GM10248 (cell line): ENCODE measurements around the gene UBE2QL1.

Experiments
- CTCF ChIA-PET: fragments of 300-600 bp; sonication (Branson Sonifier 250); formaldehyde crosslinking; extraction: SDS; loops from one replicate; lab custom pipeline; 2021; ENCODE audit warnings: antibody characterized with exemption; lab: Yijun Ruan, JAX
- POLR2A ChIA-PET: fragments of 350-650 bp; sonication (Branson Sonifier 250); formaldehyde crosslinking; extraction: SDS; loops from one replicate; lab custom pipeline; 2020; ENCODE audit warnings: antibody characterized with exemption; lab: Yijun Ruan, JAX
- DNase-seq: peaks from one replicate; pipeline ENCODE4 v3.0.0; 2012; ENCODE audit errors: extremely low spot score
- TF ChIP-seq, protein P1 (sequence below): IDR thresholded peaks from 2 replicates; pipeline ENCODE4 v1.5.1; 2012; ENCODE audit warnings: mild to moderate bottlenecking, low read depth; ENCODE audit errors: extremely low read depth, missing control alignments, control extremely low read depth

UBE2QL1 gene

DNA sequence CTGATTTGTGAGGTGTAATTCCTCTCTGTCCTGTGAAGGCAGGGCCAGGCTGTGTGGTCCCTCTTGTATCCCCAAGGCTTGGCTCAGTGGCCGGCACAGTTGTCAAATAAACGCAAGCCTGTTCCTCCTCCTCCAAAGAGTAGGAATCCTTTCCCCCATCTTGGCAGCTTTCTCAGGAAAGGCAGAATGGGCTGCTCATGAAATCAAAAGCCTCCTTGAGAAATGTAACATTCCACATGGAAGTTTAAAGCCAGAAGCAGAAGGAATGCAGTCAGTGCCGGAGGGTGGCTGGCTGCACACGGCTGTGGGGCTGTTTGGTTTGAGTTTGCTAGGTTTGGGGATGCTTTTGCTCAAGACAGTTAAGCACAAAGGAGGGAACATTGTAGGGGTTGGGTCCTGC, 35.8 kb upstream of the UBE2QL1 start:
- ChIA-PET POLR2A (no interaction called here), CTCF (no interaction called here)
- no peak for DNase-seq
- TF ChIP-seq, protein P1, sequence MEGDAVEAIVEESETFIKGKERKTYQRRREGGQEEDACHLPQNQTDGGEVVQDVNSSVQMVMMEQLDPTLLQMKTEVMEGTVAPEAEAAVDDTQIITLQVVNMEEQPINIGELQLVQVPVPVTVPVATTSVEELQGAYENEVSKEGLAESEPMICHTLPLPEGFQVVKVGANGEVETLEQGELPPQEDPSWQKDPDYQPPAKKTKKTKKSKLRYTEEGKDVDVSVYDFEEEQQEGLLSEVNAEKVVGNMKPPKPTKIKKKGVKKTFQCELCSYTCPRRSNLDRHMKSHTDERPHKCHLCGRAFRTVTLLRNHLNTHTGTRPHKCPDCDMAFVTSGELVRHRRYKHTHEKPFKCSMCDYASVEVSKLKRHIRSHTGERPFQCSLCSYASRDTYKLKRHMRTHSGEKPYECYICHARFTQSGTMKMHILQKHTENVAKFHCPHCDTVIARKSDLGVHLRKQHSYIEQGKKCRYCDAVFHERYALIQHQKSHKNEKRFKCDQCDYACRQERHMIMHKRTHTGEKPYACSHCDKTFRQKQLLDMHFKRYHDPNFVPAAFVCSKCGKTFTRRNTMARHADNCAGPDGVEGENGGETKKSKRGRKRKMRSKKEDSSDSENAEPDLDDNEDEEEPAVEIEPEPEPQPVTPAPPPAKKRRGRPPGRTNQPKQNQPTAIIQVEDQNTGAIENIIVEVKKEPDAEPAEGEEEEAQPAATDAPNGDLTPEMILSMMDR = no peak

DNA sequence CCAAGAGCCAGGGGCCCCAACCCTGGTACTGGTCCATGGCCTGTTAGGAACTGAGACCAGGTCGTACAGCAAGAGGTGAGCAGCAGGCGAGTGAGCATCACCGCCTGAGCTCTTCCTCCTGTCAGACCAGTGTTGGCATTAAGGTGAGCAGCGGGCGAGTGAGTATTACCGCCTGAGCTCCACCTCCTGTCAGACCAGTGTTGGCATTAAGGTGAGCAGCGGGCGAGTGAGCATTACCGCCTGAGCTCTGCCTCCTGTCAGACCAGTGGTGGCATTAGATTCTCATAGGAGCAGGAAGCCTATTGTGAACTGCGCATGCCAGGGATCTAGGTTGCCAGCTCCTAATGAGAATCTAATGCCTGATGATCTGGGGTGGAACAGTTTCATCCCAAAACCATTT, 31.0 kb upstream of the UBE2QL1 start:
- ChIA-PET CTCF (no interaction called here), POLR2A (no interaction called here)
- TF ChIP-seq, protein P1 = no peak
- DNase-seq = no peak

DNA sequence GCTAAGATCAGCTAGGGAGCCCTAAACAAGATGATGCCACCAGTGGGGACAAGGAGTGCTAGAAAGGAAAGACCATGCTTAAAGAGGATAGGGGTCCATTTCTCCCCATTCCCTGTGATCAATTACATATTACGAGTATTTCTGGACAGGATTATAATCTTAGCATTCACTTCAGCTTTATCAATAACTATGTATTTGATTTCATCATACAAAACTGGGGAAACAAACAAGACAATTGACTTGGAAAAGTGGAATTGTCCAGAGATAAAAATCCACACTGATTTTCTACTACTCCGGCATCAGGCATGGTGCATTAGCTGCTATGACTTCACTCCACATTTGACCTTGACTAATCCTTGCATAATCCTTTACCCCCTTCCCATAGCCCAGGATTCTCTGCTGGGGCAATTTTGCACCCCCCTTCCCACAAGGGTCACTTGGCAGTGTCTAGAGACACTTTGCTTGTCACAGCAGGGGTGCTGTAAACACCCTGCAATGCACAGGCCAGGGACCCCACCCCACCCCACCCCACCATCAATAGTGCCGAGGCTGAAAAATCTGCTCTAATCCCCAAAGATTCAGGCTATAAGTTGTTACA, 29.9 kb upstream of the UBE2QL1 start:
- TF ChIP-seq, protein P1 = no peak
- ChIA-PET CTCF (interaction anchor here (1.4 kb wide), 1 partner anchor 9 kb away, joined by 3 read pairs; no protein-coding TSS in a partner anchor), POLR2A (no interaction called here)
- no peak for DNase-seq

DNA sequence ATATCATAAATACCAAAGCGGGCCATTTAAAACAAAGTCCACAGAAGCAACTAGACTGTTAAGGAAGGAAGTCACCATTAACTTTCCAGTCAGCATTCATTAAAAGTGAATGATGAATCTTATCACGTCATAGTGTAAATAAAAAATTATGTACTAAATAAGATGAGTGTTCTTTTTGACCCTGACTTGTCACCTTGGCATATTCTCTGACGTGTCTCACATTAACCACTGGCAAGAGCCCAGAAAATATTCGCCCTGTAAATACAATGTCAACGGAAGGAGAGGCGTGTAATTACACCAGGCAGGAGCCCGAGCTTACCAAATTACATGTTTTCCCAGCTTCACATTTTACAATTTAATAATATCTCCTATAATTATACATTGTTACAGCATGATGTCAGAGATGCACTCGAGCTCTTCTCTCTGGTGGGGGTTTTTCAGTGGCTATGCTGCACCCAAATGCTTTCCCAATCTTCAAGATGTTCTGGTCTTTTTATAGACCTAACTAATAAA, 29.3 kb upstream of the UBE2QL1 start:
- ChIA-PET CTCF (interaction anchor here (1.4 kb wide), 1 partner anchor 10 kb away, joined by 3 read pairs; no protein-coding TSS in a partner anchor), POLR2A (no interaction called here)
- DNase-seq = no peak
- TF ChIP-seq, protein P1 = no peak

DNA sequence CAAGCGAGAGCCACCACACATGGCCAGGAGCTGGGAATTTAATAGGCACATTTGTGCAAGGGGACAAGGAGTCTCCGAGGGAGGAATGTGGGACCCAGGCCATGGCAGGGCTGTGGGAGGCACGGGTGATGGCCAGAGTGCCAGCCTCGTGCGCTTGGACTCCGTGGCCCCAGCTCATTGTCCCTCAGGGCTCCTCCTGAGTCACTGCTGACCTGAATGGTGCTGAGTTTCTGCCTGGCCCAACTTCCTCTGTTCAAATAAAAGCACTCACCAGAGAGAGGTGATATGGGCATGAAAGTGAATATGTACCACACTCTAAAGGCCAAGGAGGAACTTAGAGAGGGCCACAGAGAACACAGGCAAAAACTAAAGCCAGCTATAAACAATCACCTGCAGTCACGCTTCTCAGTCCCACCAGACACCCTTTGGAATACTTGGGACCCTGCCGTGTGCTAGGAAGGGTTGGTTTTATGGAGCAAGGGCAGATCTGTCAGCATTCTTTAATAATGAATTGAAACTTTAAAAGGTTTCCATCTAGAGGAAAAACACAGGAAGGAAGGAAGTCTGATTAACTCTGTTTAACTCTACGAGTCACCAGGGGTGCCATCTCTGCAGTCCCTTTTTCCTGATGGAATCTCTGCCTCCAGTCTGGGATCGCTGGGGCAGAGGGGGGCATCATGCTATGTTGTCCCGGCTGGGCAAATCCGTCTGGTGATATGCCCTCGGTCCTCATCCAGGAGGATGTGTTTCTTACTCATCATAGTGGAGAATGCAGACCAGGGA, 25.1 kb upstream of the UBE2QL1 start:
- POLR2A ChIA-PET = no interaction called here
- no peak for DNase-seq
- CTCF ChIA-PET = no interaction called here
- TF ChIP-seq, protein P1 = no peak

DNA sequence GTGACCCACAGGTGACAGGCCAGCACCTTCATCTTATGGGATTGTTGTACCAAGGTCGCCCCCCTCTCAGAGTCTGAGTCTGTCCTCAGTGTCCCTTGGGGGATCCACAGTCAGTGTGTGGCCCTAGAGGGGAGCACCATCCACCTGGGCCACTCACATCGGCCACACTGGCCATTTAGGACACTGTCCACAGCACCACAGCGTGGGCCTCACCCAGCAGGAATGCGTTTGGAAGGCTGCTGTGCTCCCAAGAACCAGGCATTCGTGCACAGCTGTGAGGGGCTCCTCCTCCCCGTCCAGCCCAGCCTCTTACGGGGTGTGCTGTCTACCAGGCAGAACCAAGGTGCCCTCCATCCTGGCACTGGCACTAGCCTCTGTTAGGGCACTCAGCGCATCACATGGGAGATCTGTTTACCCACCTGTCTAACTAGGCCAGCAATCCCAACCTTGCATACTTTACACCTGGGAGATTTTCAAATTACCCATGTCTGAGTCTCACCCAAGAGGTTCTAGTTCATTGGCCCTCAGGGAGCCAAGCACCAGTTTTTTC, 24.5 kb upstream of the UBE2QL1 start:
- POLR2A ChIA-PET = no interaction called here
- DNase-seq = no peak
- TF ChIP-seq, protein P1 = no peak
- CTCF ChIA-PET = no interaction called here
